ENCODE data around the gene CSF2RB. TPM values are rescaled to one million over a fixed set of nuclear protein-coding genes. Genes with fewer than 3 reads are reported as not detected.

The CSF2RB gene
- total RNA-seq, 6 experiments from 2014 or later, result 0.88 to 4.7 (median 2.4) TPM

- H3K4me1 ChIP-seq, result peaks cover 0 to 6% (median 0%) of the 10 kb centered on the region in 4 donors
- DNase-seq (no peak), ATAC-seq (no peak)
- H3K27ac ChIP-seq, result no peak overlapping the region
- no peak overlapping the region for H3K4me3 ChIP-seq
- H3K9me3 ChIP-seq, result no peaks in the 10 kb centered on the region
- H3K27me3 ChIP-seq, result no peaks in the 10 kb centered on the region
- TF ChIP-seq CTCF (IDR thresholded peaks at IDR 0.05) (no peak), POLR2A (IDR thresholded peaks at IDR 0.05) (no peak)
- WGBS (ENCODE audit: insufficient coverage, low coverage, low lambda C conversion rate, missing lambda C conversion rate), result 78% methylated on average over 4 of the region's 4 CpGs
- intact Hi-C loops (cut with DNase I), result loop anchor here (10.0 kb wide), 3 partner anchors 102 to 192 kb away; no protein-coding TSS in a partner anchor
- H3K36me3 ChIP-seq, result no peaks in the 10 kb centered on the region
Observed at GRCh38 chr22:36976606-36977005, 63.2 kb downstream of the CSF2RB start.

GRCh38 chr22:36977401-36977861, 64.0 kb downstream of the CSF2RB start:
- Histone ChIP-seq H3K27me3 (no peaks in the 10 kb centered on the region), H3K9me3 (no peaks in the 10 kb centered on the region), H3K27ac (peak overlapping the region in 1 of 3 donors; percentile 16), H3K36me3 (no peaks in the 10 kb centered on the region), H3K4me1 (peaks cover 0 to 6% (median 0%) of the 10 kb centered on the region in 4 donors), H3K4me3 (peak overlapping the region; percentile 17 to 44 (median 27))
- DNase-seq, result peak; percentile 64 to 72 (median 72)
- TF ChIP-seq POLR2A (IDR thresholded peaks at IDR 0.05) (no peak), CTCF (IDR thresholded peaks at IDR 0.05) (peak; percentile 8 to 26 (median 17))
- WGBS (ENCODE audit: insufficient coverage, low coverage, low lambda C conversion rate, missing lambda C conversion rate), result 15% methylated on average over 6 of the region's 13 CpGs
- intact Hi-C loops (cut with DNase I), result loop anchor here (10.0 kb wide), 3 partner anchors 103 to 193 kb away; no protein-coding TSS in a partner anchor
- ATAC-seq, result peak; percentile 62 to 78 (median 72)

GRCh38 chr22:36977947-36978660, 64.7 kb downstream of the CSF2RB start:
- DNase-seq (peak; percentile 90 to 93 (median 92)), ATAC-seq (peak; percentile 99 to 100 (median 100))
- no peaks in the 10 kb centered on the region for H3K36me3 ChIP-seq
- H3K4me3 ChIP-seq, result peak overlapping the region; percentile 17 to 44 (median 27)
- H3K9me3 ChIP-seq, result no peaks in the 10 kb centered on the region
- H3K4me1 ChIP-seq, result peaks cover 0 to 6% (median 0%) of the 10 kb centered on the region in 4 donors
- intact Hi-C loops (cut with DNase I), result loop anchor here (10.0 kb wide), 3 partner anchors 103 to 193 kb away; no protein-coding TSS in a partner anchor
- H3K27me3 ChIP-seq, result no peaks in the 10 kb centered on the region
- 6% methylated on average over 18 of the region's 18 CpGs for WGBS (ENCODE audit: insufficient coverage, low coverage, low lambda C conversion rate, missing lambda C conversion rate)
- TF ChIP-seq POLR2A (IDR thresholded peaks at IDR 0.05), result no peak
- TF ChIP-seq CTCF (IDR thresholded peaks at IDR 0.05), result peak; percentile 92 to 97 (median 96)
- H3K27ac ChIP-seq, result peak overlapping the region in 1 of 3 donors; percentile 16

GRCh38 chr22:36979016-36979910, 65.8 kb downstream of the CSF2RB start:
- WGBS (ENCODE audit: insufficient coverage, low coverage, low lambda C conversion rate, missing lambda C conversion rate), result 84% methylated on average over 10 of the region's 13 CpGs
- H3K27me3 ChIP-seq, result no peaks in the 10 kb centered on the region
- DNase-seq, result no peak
- H3K27ac ChIP-seq, result no peak overlapping the region
- ATAC-seq, result no peak
- no peaks in the 10 kb centered on the region for H3K9me3 ChIP-seq
- intact Hi-C loops (cut with DNase I), result loop anchor here (10.0 kb wide), 3 partner anchors 104 to 194 kb away; no protein-coding TSS in a partner anchor
- TF ChIP-seq CTCF (IDR thresholded peaks at IDR 0.05), result no peak
- no peak for TF ChIP-seq POLR2A (IDR thresholded peaks at IDR 0.05)
- no peaks in the 10 kb centered on the region for H3K36me3 ChIP-seq
- H3K4me1 ChIP-seq, result peaks cover 0 to 6% (median 0%) of the 10 kb centered on the region in 4 donors
- H3K4me3 ChIP-seq, result no peak overlapping the region

All from right lobe of liver (tissue), 6 donors.